ENCODE results near the gene SELENBP1. TPM values are rescaled to one million over a fixed set of nuclear protein-coding genes. Genes with fewer than 3 reads are reported as not detected.

SELENBP1 gene
- total RNA-seq, 1 donor = 23.3 TPM

- no peak for TF ChIP-seq CTCF (IDR thresholded peaks at IDR 0.05; ENCODE audit: insufficient read depth, low read depth, low read length)
- H3K4me3 ChIP-seq (ENCODE audit: low read depth, low read length) = no peak overlapping the region
- no peak for DNase-seq (ENCODE audit: low read depth)
Observed at GRCh38 chr1:151344291-151344690, 28.2 kb downstream of the SELENBP1 start.

- H3K4me3 ChIP-seq (ENCODE audit: low read depth, low read length) = no peak overlapping the region
- DNase-seq (ENCODE audit: low read depth) = no peak
- no peak for TF ChIP-seq CTCF (IDR thresholded peaks at IDR 0.05; ENCODE audit: insufficient read depth, low read depth, low read length)
Observed at GRCh38 chr1:151343587-151343986, 28.9 kb downstream of the SELENBP1 start.

GRCh38 chr1:151342569-151342968 is 29.9 kb downstream of the SELENBP1 start:
- TF ChIP-seq CTCF (IDR thresholded peaks at IDR 0.05; ENCODE audit: insufficient read depth, low read depth, low read length) = no peak
- H3K4me3 ChIP-seq (ENCODE audit: low read depth, low read length) = no peak overlapping the region
- DNase-seq (ENCODE audit: low read depth) = no peak

GRCh38 chr1:151342021-151342420 is 30.5 kb downstream of the SELENBP1 start:
- DNase-seq (ENCODE audit: low read depth) = no peak
- no peak overlapping the region for H3K4me3 ChIP-seq (ENCODE audit: low read depth, low read length)
- no peak for TF ChIP-seq CTCF (IDR thresholded peaks at IDR 0.05; ENCODE audit: insufficient read depth, low read depth, low read length)

- H3K4me3 ChIP-seq (ENCODE audit: low read depth, low read length) = no peak overlapping the region
- peak; percentile 68 for TF ChIP-seq CTCF (IDR thresholded peaks at IDR 0.05; ENCODE audit: insufficient read depth, low read depth, low read length)
- peak; percentile 88 for DNase-seq (ENCODE audit: low read depth)
Observed at GRCh38 chr1:151340870-151341754, 31.4 kb downstream of the SELENBP1 start.

GRCh38 chr1:151336556-151336955 is 35.9 kb downstream of the SELENBP1 start:
- no peak overlapping the region for H3K4me3 ChIP-seq (ENCODE audit: low read depth, low read length)
- peak; percentile 63 for DNase-seq (ENCODE audit: low read depth)
- no peak for TF ChIP-seq CTCF (IDR thresholded peaks at IDR 0.05; ENCODE audit: insufficient read depth, low read depth, low read length)
